B cell (primary cell): ENCODE measurements around the gene ATP2B3. TPM values are rescaled to one million over a fixed set of nuclear protein-coding genes. Genes with fewer than 3 reads are reported as not detected.

Experiments used
- ATAC-seq: fragments of 200-7000 bp; cut with Tn5 transposase; one replicate; pipeline ENCODE4 v1.10.0; 2021; ENCODE audit warnings: low read depth, mild to moderate bottlenecking, moderate number of reproducible peaks, moderate library complexity
- CTCF ChIA-PET: fragments of 350-600 bp; sonication (Branson Sonifier 250); formaldehyde crosslinking; loops from one replicate; lab custom pipeline; 2021; ENCODE audit warnings: antibody characterized with exemption, inconsistent platforms; lab: Charles Lee
- POLR2A ChIA-PET: fragments of 350-600 bp; sonication (Branson Sonifier 250); formaldehyde crosslinking; loops from one replicate; lab custom pipeline; 2021; ENCODE audit warnings: antibody characterized with exemption; lab: Charles Lee
- DNase-seq: peaks from one replicate; pipeline ENCODE4 v3.0.0; 2013
- H2AFZ ChIP-seq: 2 replicates; pipeline ENCODE4 v1.6.1; 2012; ENCODE audit warnings: mild to moderate bottlenecking, low read depth, low read length; ENCODE audit not compliant: insufficient read depth, poor library complexity, severe bottlenecking
- H3K27ac ChIP-seq, 2 donors: 1 replicate in 1 of 2; 2 replicates in 1 of 2; pipeline ENCODE4 v1.5.1; 2012 to 2013; ENCODE audit warnings: low read length in 2 of 2, mild to moderate bottlenecking in 2 of 2, moderate library complexity in 1 of 2
- H3K27me3 ChIP-seq, 4 experiments: fragments of 200-600 bp in 1 of 4; sonication (generic) in 1 of 4; replicated peaks in 1 of 4; 1 replicate in 2 of 4; 2 replicates in 2 of 4; pipeline versions ENCODE4 v1.6.1 to v1.7.0; 2013 to 2016; ENCODE audit warnings: low read length in 3 of 4, mild to moderate bottlenecking in 2 of 4, mixed read lengths in 1 of 4, moderate library complexity in 1 of 4; ENCODE audit not compliant: insufficient read depth in 4 of 4, control insufficient read depth in 3 of 4; ENCODE audit errors: control extremely low read depth in 1 of 4
- H3K36me3 ChIP-seq, 2 experiments: replicated peaks in 1 of 2; 1 replicate in 1 of 2; 2 replicates in 1 of 2; pipeline versions ENCODE4 v1.6.1 to v1.7.1; 2013; ENCODE audit warnings: low read length in 1 of 2; ENCODE audit not compliant: insufficient read depth in 2 of 2, control insufficient read depth in 1 of 2; ENCODE audit errors: control extremely low read depth in 1 of 2, extremely low read depth in 1 of 2
- H3K4me1 ChIP-seq, 2 donors: fragments of 200-600 bp in 1 of 2; sonication (generic) in 1 of 2; 1 replicate in 1 of 2; 2 replicates in 1 of 2; pipeline versions ENCODE4 v1.5.1 to v1.6.1; 2013 to 2017; ENCODE audit warnings: low read length in 2 of 2; ENCODE audit not compliant: control insufficient read depth in 2 of 2, insufficient read depth in 2 of 2
- H3K4me2 ChIP-seq: replicated peaks from 2 replicates; pipeline ENCODE3; 2012; ENCODE audit warnings: mild to moderate bottlenecking, low read depth, low read length; ENCODE audit not compliant: poor library complexity, severe bottlenecking
- H3K4me3 ChIP-seq, 5 experiments: fragments of 200-600 bp in 1 of 5; sonication (generic) in 1 of 5; 1 replicate in 3 of 5; 2 replicates in 2 of 5; pipeline versions ENCODE4 v1.5.1 to v1.7.0; 2011 to 2016; ENCODE audit warnings: low read length in 4 of 5, mild to moderate bottlenecking in 4 of 5, low read depth in 2 of 5, control low read depth in 1 of 5, moderate library complexity in 1 of 5; ENCODE audit not compliant: insufficient read depth in 1 of 5; ENCODE audit errors: control extremely low read depth in 1 of 5, extremely low read depth in 1 of 5
- H3K79me2 ChIP-seq: fragments of 200-600 bp; sonication (generic); one replicate; pipeline ENCODE4 v1.6.0; 2016; ENCODE audit warnings: low read length; ENCODE audit not compliant: control insufficient read depth, insufficient read depth
- H3K9ac ChIP-seq: fragments of 200-600 bp; sonication (generic); 2 replicates; pipeline ENCODE4 v1.6.1; 2017; ENCODE audit warnings: mild to moderate bottlenecking, low read length, moderate library complexity
- H3K9me3 ChIP-seq, 3 donors: one replicate each; pipeline versions ENCODE4 v1.6.1 to v1.7.1; 2013; ENCODE audit warnings: low read length in 2 of 3; ENCODE audit not compliant: control insufficient read depth in 2 of 3, insufficient read depth in 1 of 3; ENCODE audit errors: control extremely low read depth in 1 of 3
- H4K20me1 ChIP-seq: 2 replicates; pipeline ENCODE4 v1.6.0; 2012; ENCODE audit warnings: mild to moderate bottlenecking, low read length; ENCODE audit not compliant: insufficient read depth, control insufficient read depth, poor library complexity, severe bottlenecking
- H3K27ac Mint-ChIP-seq: one replicate; pipeline ENCODE4 v1.8.0; 2021; ENCODE audit warnings: mixed read lengths
- H3K27me3 Mint-ChIP-seq: one replicate; pipeline ENCODE4 v1.8.0; 2021; ENCODE audit warnings: mixed read lengths
- H3K4me1 Mint-ChIP-seq: one replicate; pipeline ENCODE4 v1.8.0; 2021; ENCODE audit warnings: mixed read lengths
- H3K4me3 Mint-ChIP-seq: one replicate; pipeline ENCODE4 v1.8.0; 2021; ENCODE audit warnings: mixed read lengths
- H3K9me3 Mint-ChIP-seq: one replicate; pipeline ENCODE4 v1.8.0; 2022; ENCODE audit warnings: mixed read lengths; ENCODE audit not compliant: insufficient read depth
- EZH2 ChIP-seq: IDR thresholded peaks from 2 replicates; pipeline ENCODE4 v1.6.1; 2012; ENCODE audit warnings: borderline replicate concordance, low read depth, mild to moderate bottlenecking, moderate library complexity, low read length; ENCODE audit not compliant: insufficient read depth, poor library complexity, severe bottlenecking
- WGBS: methylation state at CpG from one replicate; pipeline ENCODE4 v1.1.5; 2013; ENCODE audit warnings: missing lambda C conversion rate; ENCODE audit not compliant: insufficient coverage; 5-methylcytosine and 5-hydroxymethylcytosine counted together
- intact Hi-C: fragments of 100-400 bp; cut with micrococcal nuclease; formaldehyde crosslinking; loops from one replicate; pipeline ENCODE4 v1.10.0; 2022
- polyA plus RNA-seq: library from polyadenylated mRNA; depleted of rRNA; stranded (reverse); fragments of >200 nt; gene quantifications from 2 replicates; pipeline ENCODE4 v1.2.3, GENCODE V29; 2012
- total RNA-seq, 2 donors: library from RNA; stranded (reverse); fragments of 120-200 nt in 1 of 2; gene quantifications; 1 replicate in 1 of 2; 2 replicates in 1 of 2; pipeline versions ENCODE4 v1.2.3 to v1.2.4, GENCODE V29; 2013 to 2022
- TF ChIP-seq, protein P1 (sequence below): fragments of 200-600 bp; IDR thresholded peaks from one replicate; pipeline ENCODE4 v1.8.0; 2022; ENCODE audit warnings: antibody characterized with exemption, mild to moderate bottlenecking

ATP2B3 gene
- total and polyA plus RNA-seq, 2 donors (not counting 1 experiment from before 2014, with no cell fraction given): not detected

GRCh38 chrX:153600921-153601320, 83.5 kb downstream of the ATP2B3 start:
- no peak overlapping the region for H3K27ac ChIP-seq
- WGBS: 94% methylated on average over 2 of the region's 7 CpGs
- no peaks in the 10 kb centered on the region for H3K27me3 ChIP-seq
- peaks cover 35% of the 10 kb centered on the region for H3K4me1 Mint-ChIP-seq
- H4K20me1 ChIP-seq: peaks cover 13% of the 10 kb centered on the region
- no peak overlapping the region for H3K4me2 ChIP-seq
- no peak overlapping the region for H3K9ac ChIP-seq
- H3K27ac Mint-ChIP-seq: no peak overlapping the region
- no peaks in the 10 kb centered on the region for H3K36me3 ChIP-seq
- no peaks in the 10 kb centered on the region for H3K9me3 ChIP-seq
- H3K4me3 Mint-ChIP-seq: no peak overlapping the region
- ChIA-PET CTCF (interaction anchor here (1.3 kb wide), 2 partner anchors 9 to 20 kb away, joined by 4 read pairs; no protein-coding TSS in a partner anchor), POLR2A (no interaction called here)
- intact Hi-C loops: no loop called here
- H2AFZ ChIP-seq: no peak overlapping the region
- H3K4me3 ChIP-seq: no peak overlapping the region
- peaks cover 17% of the 10 kb centered on the region for H3K79me2 ChIP-seq
- ATAC-seq (no peak), DNase-seq (no peak)
- peaks cover 24 to 34% of the 10 kb centered on the region in 2 donors for H3K4me1 ChIP-seq
- no peaks in the 10 kb centered on the region for H3K27me3 Mint-ChIP-seq
- no peak for TF ChIP-seq EZH2
- TF ChIP-seq, protein P1, sequence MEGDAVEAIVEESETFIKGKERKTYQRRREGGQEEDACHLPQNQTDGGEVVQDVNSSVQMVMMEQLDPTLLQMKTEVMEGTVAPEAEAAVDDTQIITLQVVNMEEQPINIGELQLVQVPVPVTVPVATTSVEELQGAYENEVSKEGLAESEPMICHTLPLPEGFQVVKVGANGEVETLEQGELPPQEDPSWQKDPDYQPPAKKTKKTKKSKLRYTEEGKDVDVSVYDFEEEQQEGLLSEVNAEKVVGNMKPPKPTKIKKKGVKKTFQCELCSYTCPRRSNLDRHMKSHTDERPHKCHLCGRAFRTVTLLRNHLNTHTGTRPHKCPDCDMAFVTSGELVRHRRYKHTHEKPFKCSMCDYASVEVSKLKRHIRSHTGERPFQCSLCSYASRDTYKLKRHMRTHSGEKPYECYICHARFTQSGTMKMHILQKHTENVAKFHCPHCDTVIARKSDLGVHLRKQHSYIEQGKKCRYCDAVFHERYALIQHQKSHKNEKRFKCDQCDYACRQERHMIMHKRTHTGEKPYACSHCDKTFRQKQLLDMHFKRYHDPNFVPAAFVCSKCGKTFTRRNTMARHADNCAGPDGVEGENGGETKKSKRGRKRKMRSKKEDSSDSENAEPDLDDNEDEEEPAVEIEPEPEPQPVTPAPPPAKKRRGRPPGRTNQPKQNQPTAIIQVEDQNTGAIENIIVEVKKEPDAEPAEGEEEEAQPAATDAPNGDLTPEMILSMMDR: no peak
- H3K9me3 Mint-ChIP-seq: no peaks in the 10 kb centered on the region

- Mint-ChIP-seq H3K27me3 (no peaks in the 10 kb centered on the region), H3K4me1 (peaks cover 28% of the 10 kb centered on the region), H3K4me3 (no peak overlapping the region), H3K27ac (no peak overlapping the region), H3K9me3 (no peaks in the 10 kb centered on the region)
- DNase-seq (no peak), ATAC-seq (no peak)
- Histone ChIP-seq H3K27me3 (no peaks in the 10 kb centered on the region), H3K9me3 (no peaks in the 10 kb centered on the region), H3K4me2 (no peak overlapping the region), H3K79me2 (peaks cover 10% of the 10 kb centered on the region), H3K9ac (no peak overlapping the region), H3K36me3 (no peaks in the 10 kb centered on the region), H3K4me1 (peaks cover 17 to 27% of the 10 kb centered on the region in 2 donors), H4K20me1 (peaks cover 9% of the 10 kb centered on the region), H2AFZ (no peak overlapping the region), H3K4me3 (no peak overlapping the region), H3K27ac (no peak overlapping the region)
- 100% methylated on average over 3 of the region's 12 CpGs for WGBS
- POLR2A ChIA-PET: no interaction called here
- intact Hi-C loops: no loop called here
- TF ChIP-seq, protein P1: no peak
- TF ChIP-seq EZH2: no peak
- CTCF ChIA-PET: interaction anchor here (1.3 to 1.5 kb wide), 2 partner anchors 8 to 19 kb away, joined by 3 to 4 read pairs; no protein-coding TSS in a partner anchor
Measured at GRCh38 chrX:153601511-153602110, 84.2 kb downstream of the ATP2B3 start.
